Jurkat, Clone E6-1 (cell line): ENCODE measurements around the gene TMEM86B. TPM values are rescaled to one million over a fixed set of nuclear protein-coding genes. Genes with fewer than 3 reads are reported as not detected.

ENCODE experiments used
- DNase-seq: peaks from one replicate; pipeline ENCODE4 v3.0.0-alpha.2; 2011; ENCODE audit warnings: low read depth, low spot score
- H3K4me3 ChIP-seq: 2 replicates; pipeline ENCODE4 v1.5.1; 2011; ENCODE audit warnings: mild to moderate bottlenecking, low read length, control low read depth, moderate library complexity
- polyA plus RNA-seq: library from polyadenylated mRNA; unstranded; fragments of >200 nt; gene quantifications from one replicate; pipeline ENCODE4 v1.2.1, GENCODE V29; 2012; ENCODE audit warnings: missing spikeins; ENCODE audit not compliant: insufficient read length, insufficient read depth

TMEM86B gene
- polyA plus RNA-seq = 9.9 TPM

GRCh38 chr19:55228403-55229031 is at the start of gene TMEM86B:
Gene TMEM86B (minus strand): TSS chr19:55228763. CDS start chr19:55228741, 22 bp downstream.
- no peak for DNase-seq
- no peak within 1 kb of the TSS for H3K4me3 ChIP-seq

GRCh38 chr19:55277494-55277893 is 48.9 kb upstream of the TMEM86B start:
- DNase-seq = no peak
- H3K4me3 ChIP-seq = no peak overlapping the region

GRCh38 chr19:55276720-55277430 is 48.3 kb upstream of the TMEM86B start:
- DNase-seq = no peak
- H3K4me3 ChIP-seq = no peak overlapping the region

- no peak for DNase-seq
- H3K4me3 ChIP-seq = no peak overlapping the region
Measured at GRCh38 chr19:55275851-55276719, 47.5 kb upstream of the TMEM86B start.

- H3K4me3 ChIP-seq = no peak overlapping the region
- DNase-seq = no peak
Measured at GRCh38 chr19:55273978-55274707, 45.6 kb upstream of the TMEM86B start.

GRCh38 chr19:55272142-55272541 is 43.6 kb upstream of the TMEM86B start:
- DNase-seq = no peak

GRCh38 chr19:55270172-55270942 is 41.8 kb upstream of the TMEM86B start:
- no peak for DNase-seq
- H3K4me3 ChIP-seq = no peak overlapping the region

More at GRCh38 chr19:55272142-55272541, 43.6 kb upstream of the TMEM86B start:
- no peak overlapping the region for H3K4me3 ChIP-seq

- no peak overlapping the region for H3K4me3 ChIP-seq
- no peak for DNase-seq
Measured at GRCh38 chr19:55269299-55269698, 40.7 kb upstream of the TMEM86B start.

- no peak overlapping the region for H3K4me3 ChIP-seq
- DNase-seq = no peak
Measured at GRCh38 chr19:55266840-55267239, 38.3 kb upstream of the TMEM86B start.

- DNase-seq = no peak
- H3K4me3 ChIP-seq = no peak overlapping the region
Measured at GRCh38 chr19:55266404-55266803, 37.8 kb upstream of the TMEM86B start.

- H3K4me3 ChIP-seq = no peak overlapping the region
- DNase-seq = no peak
Measured at GRCh38 chr19:55265723-55266386, 37.3 kb upstream of the TMEM86B start.

GRCh38 chr19:55265173-55265572 is 36.6 kb upstream of the TMEM86B start:
- no peak for DNase-seq
- no peak overlapping the region for H3K4me3 ChIP-seq

GRCh38 chr19:55264531-55264930 is 36.0 kb upstream of the TMEM86B start:
- DNase-seq = no peak
- H3K4me3 ChIP-seq = no peak overlapping the region

GRCh38 chr19:55262359-55262758 is 33.8 kb upstream of the TMEM86B start:
- no peak overlapping the region for H3K4me3 ChIP-seq
- no peak for DNase-seq

- DNase-seq = no peak
- no peak overlapping the region for H3K4me3 ChIP-seq
Measured at GRCh38 chr19:55261671-55262126, 33.1 kb upstream of the TMEM86B start.

GRCh38 chr19:55259540-55260210 is 31.1 kb upstream of the TMEM86B start:
- no peak for DNase-seq
- peak overlapping the region; percentile 83 for H3K4me3 ChIP-seq

GRCh38 chr19:55258828-55259539 is 30.4 kb upstream of the TMEM86B start, which contains the start of gene PPP6R1:
Gene PPP6R1 (minus strand): TSS chr19:55259017. CDS start chr19:55247103, 11,914 bp downstream.
- peak; percentile 100 for DNase-seq
- peak within 1 kb of the TSS; percentile 91 for H3K4me3 ChIP-seq
